Cardiac septum (tissue), 1 donor: Measurements from ENCODE around the gene GMPPB. TPM values are rescaled to one million over a fixed set of nuclear protein-coding genes. Genes with fewer than 3 reads are reported as not detected.

Experiments used
- DNase-seq: peaks from one replicate; pipeline ENCODE4 v3.0.0-alpha.2; 2020; ENCODE audit warnings: low spot score
- intact Hi-C: fragments of 100-400 bp; cut with DNase I; formaldehyde crosslinking; loops from one replicate; pipeline ENCODE4 v1.14.0; 2022
- total RNA-seq: library from RNA; stranded (reverse); fragmentation: NEBNext Ultra II Directional; extraction: Animal tissue kit (Norgen Biotek cat#: 25700); gene quantifications from one replicate; pipeline ENCODE4 v1.2.1, GENCODE V29; 2021
- donor health status: DM: no; HTN: no; CAD: no.

GMPPB gene
- total RNA-seq, 1 donor from 2014 or later = 19.5 TPM

- DNase-seq = no peak
- intact Hi-C loops = no loop called here
These were observed 9.8 kb upstream of the GMPPB start for GRCh38 chr3:49733551-49733950.

GRCh38 chr3:49732597-49732996 is 8.8 kb upstream of the GMPPB start:
- no peak for DNase-seq

GRCh38 chr3:49729966-49730609 is 6.3 kb upstream of the GMPPB start:
- DNase-seq = no peak
- intact Hi-C loops = no loop called here

More at GRCh38 chr3:49732597-49732996, 8.8 kb upstream of the GMPPB start:
- intact Hi-C loops = no loop called here

- intact Hi-C loops = no loop called here
These were observed 4.2 kb upstream of the GMPPB start for GRCh38 chr3:49727924-49728361.

GRCh38 chr3:49727154-49727923 is 3.6 kb upstream of the GMPPB start:
- intact Hi-C loops = no loop called here

More at GRCh38 chr3:49727924-49728361, 4.2 kb upstream of the GMPPB start:
- DNase-seq = peak; percentile 65

GRCh38 chr3:49725906-49726681 is 2.3 kb upstream of the GMPPB start:
- peak; percentile 55 for DNase-seq
- intact Hi-C loops = no loop called here

More at GRCh38 chr3:49727154-49727923, 3.6 kb upstream of the GMPPB start:
- peak; percentile 55 for DNase-seq

GRCh38 chr3:49724586-49724985 is 835 bp upstream of the GMPPB start:
- intact Hi-C loops = loop anchor here (5.0 kb wide), 1 partner anchor 63 kb away; the partner anchor contains the start of gene IP6K1

GRCh38 chr3:49723296-49723627 is 489 bp downstream of the GMPPB start:
- intact Hi-C loops = loop anchor here (5.0 kb wide), 1 partner anchor 64 kb away; the partner anchor contains the start of gene IP6K1

More at GRCh38 chr3:49724586-49724985, 835 bp upstream of the GMPPB start:
- DNase-seq = peak; percentile 71

GRCh38 chr3:49722896-49723295 is 855 bp downstream of the GMPPB start:
- intact Hi-C loops = loop anchor here (5.0 kb wide), 1 partner anchor 64 kb away; the partner anchor contains the start of gene IP6K1
- peak; percentile 58 for DNase-seq

More at GRCh38 chr3:49723296-49723627, 489 bp downstream of the GMPPB start:
- DNase-seq = peak; percentile 77

- intact Hi-C loops = loop anchor here (5.0 kb wide), 1 partner anchor 65 kb away; the partner anchor contains the start of gene IP6K1
- DNase-seq = peak; percentile 72
These were observed 1.6 kb downstream of the GMPPB start for GRCh38 chr3:49721896-49722781.

GRCh38 chr3:49721596-49721895 is 2.2 kb downstream of the GMPPB start:
- peak; percentile 47 for DNase-seq
- intact Hi-C loops = loop anchor here (5.0 kb wide), 1 partner anchor 66 kb away; the partner anchor contains the start of gene IP6K1

GRCh38 chr3:49720855-49721595 is 2.7 kb downstream of the GMPPB start:
- no peak for DNase-seq
- intact Hi-C loops = loop anchor here (5.0 kb wide), 1 partner anchor 66 kb away; the partner anchor contains the start of gene IP6K1

- DNase-seq = peak; percentile 97
- intact Hi-C loops = no loop called here
These were observed 4.4 kb downstream of the GMPPB start, which contains the start of gene AMIGO3 for GRCh38 chr3:49719214-49719884. AMIGO3 (minus strand) TSS chr3:49719684; CDS start chr3:49719465, 219 bp downstream.

- intact Hi-C loops = no loop called here
- DNase-seq = no peak
These were observed 4.9 kb downstream of the GMPPB start for GRCh38 chr3:49718858-49719213.

- intact Hi-C loops = no loop called here
- peak; percentile 73 for DNase-seq
These were observed 5.5 kb downstream of the GMPPB start for GRCh38 chr3:49717959-49718857.

- intact Hi-C loops = no loop called here
- DNase-seq = peak; percentile 58
These were observed 6.4 kb downstream of the GMPPB start for GRCh38 chr3:49717211-49717958.
